ENCODE data around the gene MYO1B. TPM values are rescaled to one million over a fixed set of nuclear protein-coding genes. Genes with fewer than 3 reads are reported as not detected.

The MYO1B gene
- total RNA-seq, 1 experiment from 2014 or later, result 43.6 TPM

- Mint-ChIP-seq H3K4me1 (peaks cover 11% of the 10 kb centered on the region), H3K4me3 (no peak overlapping the region), H3K9me3 (no peaks in the 10 kb centered on the region), H3K27ac (no peak overlapping the region), H3K36me3 (no peaks in the 10 kb centered on the region), H3K27me3 (ENCODE audit: low read depth) (no peaks in the 10 kb centered on the region)
- no peak for DNase-seq (ENCODE audit: low spot score)
- ATAC-seq, result no peak
- no peak for TF ChIP-seq ZNF425 (CRISPR knock-in tag; conservative IDR thresholded peaks at IDR 0.05)
- TF ChIP-seq ETV6 (CRISPR knock-in tag; IDR thresholded peaks at IDR 0.05), result no peak
- TF ChIP-seq, protein P1, sequence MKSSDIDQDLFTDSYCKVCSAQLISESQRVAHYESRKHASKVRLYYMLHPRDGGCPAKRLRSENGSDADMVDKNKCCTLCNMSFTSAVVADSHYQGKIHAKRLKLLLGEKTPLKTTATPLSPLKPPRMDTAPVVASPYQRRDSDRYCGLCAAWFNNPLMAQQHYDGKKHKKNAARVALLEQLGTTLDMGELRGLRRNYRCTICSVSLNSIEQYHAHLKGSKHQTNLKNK (CRISPR knock-in tag; IDR thresholded peaks at IDR 0.05), result no peak
- TF ChIP-seq ZNF317 (CRISPR knock-in tag; IDR thresholded peaks at IDR 0.05; ENCODE audit: borderline replicate concordance, low read depth), result no peak
- TF ChIP-seq, protein P2, sequence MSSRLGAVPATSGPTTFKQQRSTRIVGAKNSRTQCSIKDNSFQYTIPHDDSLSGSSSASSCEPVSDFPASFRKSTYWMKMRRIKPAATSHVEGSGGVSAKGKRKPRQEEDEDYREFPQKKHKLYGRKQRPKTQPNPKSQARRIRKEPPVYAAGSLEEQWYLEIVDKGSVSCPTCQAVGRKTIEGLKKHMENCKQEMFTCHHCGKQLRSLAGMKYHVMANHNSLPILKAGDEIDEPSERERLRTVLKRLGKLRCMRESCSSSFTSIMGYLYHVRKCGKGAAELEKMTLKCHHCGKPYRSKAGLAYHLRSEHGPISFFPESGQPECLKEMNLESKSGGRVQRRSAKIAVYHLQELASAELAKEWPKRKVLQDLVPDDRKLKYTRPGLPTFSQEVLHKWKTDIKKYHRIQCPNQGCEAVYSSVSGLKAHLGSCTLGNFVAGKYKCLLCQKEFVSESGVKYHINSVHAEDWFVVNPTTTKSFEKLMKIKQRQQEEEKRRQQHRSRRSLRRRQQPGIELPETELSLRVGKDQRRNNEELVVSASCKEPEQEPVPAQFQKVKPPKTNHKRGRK (CRISPR knock-in tag; IDR thresholded peaks at IDR 0.05; ENCODE audit: borderline replicate concordance), result no peak
- TF ChIP-seq TEAD1 (CRISPR knock-in tag; IDR thresholded peaks at IDR 0.05), result no peak
- no peak for TF ChIP-seq ZNF232 (CRISPR knock-in tag; IDR thresholded peaks at IDR 0.05)
- TF ChIP-seq HMGA2 (CRISPR knock-in tag; IDR thresholded peaks at IDR 0.05), result no peak
- CTCF ChIA-PET, result no interaction called here
- POLR2A ChIA-PET, result no interaction called here
Observed at GRCh38 chr2:191474464-191474863, 229.3 kb downstream of the MYO1B start.

Other genes starting within 250 kb of the MYO1B start
- gene STAT1, start 231.2 kb upstream of the MYO1B start, total RNA-seq (2021), result 36.1 to 41.3 TPM (median 39.5 TPM) in 3 replicates
- 0.44 to 0.76 TPM (median 0.44 TPM) in 3 replicates for gene STAT4, start 94.4 kb upstream of the MYO1B start, total RNA-seq (2021)